Astrocyte of the cerebellum (primary cell): Measurements from ENCODE around the gene SYNPR.
A peak's percentile ranks its signal among the peaks of the same experiment; 100 is the strongest.

Experiments used
- DNase-seq: peaks from one replicate; pipeline ENCODE4 v3.0.0-alpha.2; 2011; ENCODE audit warnings: low read depth
- H3K4me3 ChIP-seq: 2 replicates; pipeline ENCODE4 v1.5.1; 2011; ENCODE audit warnings: mild to moderate bottlenecking, low read depth, low read length, moderate library complexity
- in situ Hi-C: cut with HindIII; loops from 2 replicates; pipeline ENCODE4 v1.10.0; 2017; ENCODE audit warnings: low sequenced_read_pairs
- TF ChIP-seq, protein P1 (sequence below): IDR thresholded peaks from 2 replicates; pipeline ENCODE4 v1.5.1; 2012; ENCODE audit warnings: low read length, low read depth, moderate library complexity, mild to moderate bottlenecking; ENCODE audit errors: missing control alignments

SYNPR gene

DNA sequence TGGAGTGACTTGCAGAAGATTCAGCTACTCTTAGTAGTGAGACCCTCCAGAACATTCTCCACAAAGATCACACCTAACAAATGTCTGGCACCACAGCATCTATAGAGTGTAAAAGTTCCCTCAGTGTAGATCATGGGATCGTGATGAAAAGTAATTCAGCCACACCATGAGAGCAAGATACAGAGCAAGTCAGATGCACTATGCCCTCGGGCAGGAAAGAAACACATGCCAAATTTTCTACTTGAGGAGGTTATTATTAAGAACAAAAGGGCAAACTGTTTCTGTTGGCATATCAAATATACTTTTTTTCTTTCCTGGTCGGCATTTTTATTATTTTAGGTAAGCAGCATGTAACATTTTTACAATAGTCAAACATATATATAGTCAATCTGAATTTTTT lies 329.6 kb downstream of the SYNPR start:
- H3K4me3 ChIP-seq, result no peak overlapping the region
- TF ChIP-seq, protein P1, sequence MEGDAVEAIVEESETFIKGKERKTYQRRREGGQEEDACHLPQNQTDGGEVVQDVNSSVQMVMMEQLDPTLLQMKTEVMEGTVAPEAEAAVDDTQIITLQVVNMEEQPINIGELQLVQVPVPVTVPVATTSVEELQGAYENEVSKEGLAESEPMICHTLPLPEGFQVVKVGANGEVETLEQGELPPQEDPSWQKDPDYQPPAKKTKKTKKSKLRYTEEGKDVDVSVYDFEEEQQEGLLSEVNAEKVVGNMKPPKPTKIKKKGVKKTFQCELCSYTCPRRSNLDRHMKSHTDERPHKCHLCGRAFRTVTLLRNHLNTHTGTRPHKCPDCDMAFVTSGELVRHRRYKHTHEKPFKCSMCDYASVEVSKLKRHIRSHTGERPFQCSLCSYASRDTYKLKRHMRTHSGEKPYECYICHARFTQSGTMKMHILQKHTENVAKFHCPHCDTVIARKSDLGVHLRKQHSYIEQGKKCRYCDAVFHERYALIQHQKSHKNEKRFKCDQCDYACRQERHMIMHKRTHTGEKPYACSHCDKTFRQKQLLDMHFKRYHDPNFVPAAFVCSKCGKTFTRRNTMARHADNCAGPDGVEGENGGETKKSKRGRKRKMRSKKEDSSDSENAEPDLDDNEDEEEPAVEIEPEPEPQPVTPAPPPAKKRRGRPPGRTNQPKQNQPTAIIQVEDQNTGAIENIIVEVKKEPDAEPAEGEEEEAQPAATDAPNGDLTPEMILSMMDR, result no peak
- in situ Hi-C loops, result no loop called here
- DNase-seq, result no peak

DNA sequence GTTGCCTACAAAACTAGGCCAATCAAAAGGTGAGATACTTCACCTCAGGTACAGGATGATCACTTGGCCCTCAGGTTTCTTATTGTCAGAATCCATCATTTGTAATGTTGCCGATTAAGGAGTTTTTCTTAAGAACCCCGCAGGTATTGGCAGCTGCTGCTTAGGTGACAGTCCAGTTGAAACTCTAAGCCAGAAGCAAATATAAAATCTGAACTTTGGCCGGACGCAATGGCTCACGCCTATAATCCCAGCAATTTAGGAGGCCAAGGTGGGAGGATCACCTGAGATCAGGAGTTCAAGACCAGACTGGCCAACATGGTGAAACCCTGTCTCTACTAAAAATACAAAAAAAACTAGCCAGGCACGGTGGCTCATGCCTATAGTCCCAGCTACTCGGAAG lies 331.3 kb downstream of the SYNPR start:
- no peak overlapping the region for H3K4me3 ChIP-seq
- TF ChIP-seq, protein P1, result no peak
- in situ Hi-C loops, result no loop called here
- no peak for DNase-seq

DNA sequence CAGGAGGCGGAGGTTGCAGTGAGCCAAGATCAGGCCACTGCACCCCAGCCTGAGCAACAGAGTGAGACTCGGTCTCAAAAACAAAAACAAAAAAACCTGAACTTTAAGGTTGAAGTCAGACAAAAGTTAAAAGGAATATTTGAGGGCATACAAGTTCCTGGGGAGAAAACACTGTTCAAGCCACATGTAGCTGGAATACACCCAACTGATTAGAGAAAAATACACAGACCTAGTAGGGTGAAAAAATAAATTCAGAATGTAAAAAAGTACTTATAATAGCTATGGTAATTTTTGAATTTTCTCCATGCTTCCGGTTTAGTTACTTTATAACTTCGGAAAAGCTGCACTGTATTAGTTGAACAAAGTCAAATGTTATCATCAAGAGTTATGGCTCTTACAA lies 331.7 kb downstream of the SYNPR start:
- TF ChIP-seq, protein P1, result no peak
- no peak for DNase-seq
- no peak overlapping the region for H3K4me3 ChIP-seq
- in situ Hi-C loops, result no loop called here

DNA sequence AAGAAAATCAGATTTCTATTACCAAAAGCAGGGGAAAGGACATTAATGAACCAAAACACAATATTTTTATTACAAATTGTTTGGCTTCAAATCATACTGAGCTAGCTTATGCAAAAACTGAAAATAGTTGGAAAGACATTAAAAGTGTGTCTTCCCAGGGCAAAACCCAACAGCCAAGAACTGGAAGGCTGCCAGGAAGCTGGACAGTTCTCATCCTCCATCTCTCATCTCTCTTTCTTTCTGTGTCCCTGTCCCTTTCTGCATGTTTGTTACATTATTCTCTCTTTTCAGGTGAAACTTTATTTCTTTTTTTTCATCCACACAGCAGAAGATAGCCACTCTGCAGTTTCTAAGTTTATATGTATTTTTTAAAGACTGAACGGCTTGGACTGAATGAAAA lies 333.3 kb downstream of the SYNPR start:
- H3K4me3 ChIP-seq, result no peak overlapping the region
- TF ChIP-seq, protein P1, result no peak
- DNase-seq, result no peak
- in situ Hi-C loops, result no loop called here

DNA sequence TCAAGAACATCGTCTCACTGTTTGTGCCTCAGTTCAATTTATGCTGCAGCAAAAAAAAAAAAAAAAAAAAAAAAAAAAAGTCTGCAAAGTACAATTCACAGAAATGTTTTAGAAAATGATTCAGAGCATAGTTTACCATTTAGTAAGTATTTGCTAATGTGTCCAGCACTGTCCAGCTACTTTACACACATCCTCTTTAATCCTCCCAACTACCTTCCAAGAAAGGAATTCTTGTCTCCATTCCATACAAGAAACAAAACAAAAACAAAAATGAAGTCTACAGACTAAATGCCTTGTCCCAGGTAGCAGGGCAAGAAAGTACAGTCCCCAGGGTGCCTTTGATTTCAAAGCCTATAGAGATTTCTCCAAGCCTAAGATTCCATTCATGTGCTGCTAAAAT lies 335.5 kb downstream of the SYNPR start:
- H3K4me3 ChIP-seq, result no peak overlapping the region
- TF ChIP-seq, protein P1, result no peak
- DNase-seq, result peak; percentile 6
- in situ Hi-C loops, result no loop called here

DNA sequence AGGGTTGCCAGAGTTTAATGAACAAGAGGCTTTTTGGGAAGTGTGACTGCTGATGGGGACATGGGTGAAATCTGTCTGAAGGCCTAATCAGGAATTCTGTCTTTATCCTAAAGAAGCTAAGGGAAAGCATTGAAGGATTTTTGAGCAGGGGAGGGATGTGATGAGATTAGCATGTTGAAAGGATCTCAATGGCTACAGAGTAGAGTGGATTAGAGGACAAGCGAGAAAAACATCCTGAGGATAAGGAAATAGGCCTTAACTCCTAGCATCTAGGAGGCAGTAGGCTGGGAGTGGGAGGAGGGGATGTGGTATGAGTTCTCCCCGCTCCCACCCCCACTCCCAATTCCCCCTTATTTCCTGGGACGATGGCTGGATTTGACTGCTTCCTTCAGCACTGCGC lies 339.3 kb downstream of the SYNPR start:
- in situ Hi-C loops, result no loop called here
- no peak for DNase-seq
- TF ChIP-seq, protein P1, result no peak

More for the DNA sequence above, 339.3 kb downstream of the SYNPR start:
- no peak overlapping the region for H3K4me3 ChIP-seq
